ENCODE results near the gene SDCCAG8. TPM values are rescaled to one million over a fixed set of nuclear protein-coding genes. Genes with fewer than 3 reads are reported as not detected.

SDCCAG8 gene
- total RNA-seq, 2 donors from 2014 or later, result 29.0 to 34.5 TPM

DNA sequence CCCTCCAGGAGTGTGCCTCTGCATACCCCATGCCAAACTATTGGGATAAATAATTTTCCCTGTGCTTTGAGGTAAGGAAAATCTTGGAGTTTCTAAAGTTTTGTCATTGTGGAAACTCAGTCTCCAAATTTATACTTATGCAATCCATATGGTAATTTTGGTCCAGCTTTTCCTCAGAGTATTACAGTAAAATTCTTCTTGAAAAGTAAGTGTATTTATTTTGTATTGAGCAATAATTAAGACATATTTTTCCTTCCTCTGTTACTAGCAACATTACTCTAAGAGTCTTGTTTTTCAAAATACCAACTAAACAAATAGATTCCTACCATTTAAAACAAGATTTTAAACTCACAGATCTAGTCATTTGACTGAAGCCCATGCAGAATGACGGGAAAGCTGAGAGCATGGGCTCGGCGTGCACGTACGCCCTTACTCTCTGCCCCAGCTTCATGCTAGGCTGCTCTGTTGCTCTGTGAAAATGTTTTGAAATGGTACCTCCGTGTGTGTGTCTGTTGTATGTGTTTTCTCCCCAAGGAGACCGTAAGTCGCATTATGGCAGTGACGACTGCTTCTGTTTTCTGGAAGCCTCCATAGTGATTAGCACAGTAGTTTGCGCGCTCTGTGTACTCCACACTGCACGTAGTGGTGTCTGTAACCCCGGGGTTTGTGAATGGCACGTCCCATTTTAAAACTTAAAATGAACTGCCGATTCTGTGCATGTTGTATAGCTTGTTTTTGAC lies 165.3 kb downstream of the SDCCAG8 start:
- Histone ChIP-seq H3K27me3 (no peaks in the 10 kb centered on the region), H3K36me3 (peaks cover 6% of the 10 kb centered on the region), H3K4me1 (no peaks in the 10 kb centered on the region), H3K9me3 (no peaks in the 10 kb centered on the region), H3K27ac (no peak overlapping the region), H3K4me3 (no peak overlapping the region)
- TF ChIP-seq, protein P1, sequence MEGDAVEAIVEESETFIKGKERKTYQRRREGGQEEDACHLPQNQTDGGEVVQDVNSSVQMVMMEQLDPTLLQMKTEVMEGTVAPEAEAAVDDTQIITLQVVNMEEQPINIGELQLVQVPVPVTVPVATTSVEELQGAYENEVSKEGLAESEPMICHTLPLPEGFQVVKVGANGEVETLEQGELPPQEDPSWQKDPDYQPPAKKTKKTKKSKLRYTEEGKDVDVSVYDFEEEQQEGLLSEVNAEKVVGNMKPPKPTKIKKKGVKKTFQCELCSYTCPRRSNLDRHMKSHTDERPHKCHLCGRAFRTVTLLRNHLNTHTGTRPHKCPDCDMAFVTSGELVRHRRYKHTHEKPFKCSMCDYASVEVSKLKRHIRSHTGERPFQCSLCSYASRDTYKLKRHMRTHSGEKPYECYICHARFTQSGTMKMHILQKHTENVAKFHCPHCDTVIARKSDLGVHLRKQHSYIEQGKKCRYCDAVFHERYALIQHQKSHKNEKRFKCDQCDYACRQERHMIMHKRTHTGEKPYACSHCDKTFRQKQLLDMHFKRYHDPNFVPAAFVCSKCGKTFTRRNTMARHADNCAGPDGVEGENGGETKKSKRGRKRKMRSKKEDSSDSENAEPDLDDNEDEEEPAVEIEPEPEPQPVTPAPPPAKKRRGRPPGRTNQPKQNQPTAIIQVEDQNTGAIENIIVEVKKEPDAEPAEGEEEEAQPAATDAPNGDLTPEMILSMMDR (IDR thresholded peaks at IDR 0.05), result no peak
- no peak for DNase-seq (ENCODE audit: low spot score)

DNA sequence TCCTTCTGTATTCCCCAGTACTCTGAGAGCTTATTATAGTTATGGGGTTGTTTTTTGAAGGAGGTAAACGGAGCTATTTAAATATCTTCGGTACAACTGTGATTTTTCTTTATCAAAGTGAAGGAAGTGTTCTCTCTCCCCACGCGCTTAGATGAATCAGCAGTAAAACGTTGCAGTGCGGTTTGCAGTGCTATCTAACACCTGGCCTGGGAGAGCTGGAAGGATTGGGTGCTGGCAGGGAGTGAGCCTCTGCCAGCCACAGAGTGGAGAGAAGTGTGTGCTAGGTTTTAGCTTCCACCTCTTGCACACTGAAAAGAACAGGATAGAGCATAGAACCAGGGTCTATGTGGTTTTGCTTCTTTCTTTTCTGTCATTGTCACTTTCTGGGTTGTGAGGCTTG lies 165.9 kb downstream of the SDCCAG8 start:
- Histone ChIP-seq H3K27me3 (no peaks in the 10 kb centered on the region), H3K4me1 (no peaks in the 10 kb centered on the region), H3K27ac (no peak overlapping the region), H3K36me3 (peaks cover 4% of the 10 kb centered on the region), H3K4me3 (no peak overlapping the region), H3K9me3 (no peaks in the 10 kb centered on the region)
- DNase-seq (ENCODE audit: low spot score), result no peak
- TF ChIP-seq, protein P1 (IDR thresholded peaks at IDR 0.05), result no peak

DNA sequence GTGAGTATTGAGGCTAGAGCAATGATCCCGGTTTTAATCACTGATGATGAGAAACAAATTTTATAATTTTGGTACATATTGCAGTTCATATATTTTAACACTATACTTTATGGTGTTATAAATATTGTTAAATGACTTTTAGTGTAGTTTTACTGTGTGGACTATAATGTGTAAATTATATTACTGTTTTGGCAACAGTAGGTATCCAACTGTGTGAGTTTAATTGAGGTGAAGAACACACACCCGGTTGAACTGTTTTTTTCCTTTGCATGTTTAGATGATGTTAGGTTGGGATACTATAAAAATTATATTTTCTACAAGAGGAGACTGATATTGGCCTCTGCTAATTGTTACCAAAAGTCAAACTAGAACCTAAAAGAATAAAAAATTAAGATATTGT lies 166.5 kb downstream of the SDCCAG8 start:
- H3K27ac ChIP-seq, result no peak overlapping the region
- TF ChIP-seq, protein P1 (IDR thresholded peaks at IDR 0.05), result no peak
- no peaks in the 10 kb centered on the region for H3K9me3 ChIP-seq
- H3K4me1 ChIP-seq, result no peaks in the 10 kb centered on the region
- DNase-seq (ENCODE audit: low spot score), result no peak
- peaks cover 7% of the 10 kb centered on the region for H3K36me3 ChIP-seq
- no peak overlapping the region for H3K4me3 ChIP-seq
- no peaks in the 10 kb centered on the region for H3K27me3 ChIP-seq

DNA sequence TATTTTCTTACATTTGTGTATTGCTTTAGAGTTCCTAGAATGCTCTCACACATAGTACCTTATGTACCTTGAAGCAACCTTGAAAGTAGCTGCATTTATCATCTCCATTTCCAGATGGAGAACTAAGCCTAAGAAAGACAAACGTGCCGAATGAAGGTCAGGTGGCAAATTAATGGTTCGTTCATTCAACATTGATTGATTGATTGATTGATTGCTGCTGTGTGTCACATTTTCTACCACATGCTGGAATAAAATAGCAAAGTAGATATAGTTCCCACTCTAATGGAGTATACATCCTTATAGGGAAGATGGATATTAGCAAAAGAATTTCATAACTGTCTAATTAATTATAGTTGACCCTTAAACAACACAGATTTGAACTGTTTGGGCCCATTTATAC lies 172.2 kb downstream of the SDCCAG8 start:
- H3K27me3 ChIP-seq, result no peaks in the 10 kb centered on the region
- no peaks in the 10 kb centered on the region for H3K4me1 ChIP-seq
- no peak for DNase-seq (ENCODE audit: low spot score)
- TF ChIP-seq, protein P1 (IDR thresholded peaks at IDR 0.05), result no peak
- no peak overlapping the region for H3K4me3 ChIP-seq
- peaks cover 7% of the 10 kb centered on the region for H3K36me3 ChIP-seq
- H3K27ac ChIP-seq, result no peak overlapping the region
- no peaks in the 10 kb centered on the region for H3K9me3 ChIP-seq

DNA sequence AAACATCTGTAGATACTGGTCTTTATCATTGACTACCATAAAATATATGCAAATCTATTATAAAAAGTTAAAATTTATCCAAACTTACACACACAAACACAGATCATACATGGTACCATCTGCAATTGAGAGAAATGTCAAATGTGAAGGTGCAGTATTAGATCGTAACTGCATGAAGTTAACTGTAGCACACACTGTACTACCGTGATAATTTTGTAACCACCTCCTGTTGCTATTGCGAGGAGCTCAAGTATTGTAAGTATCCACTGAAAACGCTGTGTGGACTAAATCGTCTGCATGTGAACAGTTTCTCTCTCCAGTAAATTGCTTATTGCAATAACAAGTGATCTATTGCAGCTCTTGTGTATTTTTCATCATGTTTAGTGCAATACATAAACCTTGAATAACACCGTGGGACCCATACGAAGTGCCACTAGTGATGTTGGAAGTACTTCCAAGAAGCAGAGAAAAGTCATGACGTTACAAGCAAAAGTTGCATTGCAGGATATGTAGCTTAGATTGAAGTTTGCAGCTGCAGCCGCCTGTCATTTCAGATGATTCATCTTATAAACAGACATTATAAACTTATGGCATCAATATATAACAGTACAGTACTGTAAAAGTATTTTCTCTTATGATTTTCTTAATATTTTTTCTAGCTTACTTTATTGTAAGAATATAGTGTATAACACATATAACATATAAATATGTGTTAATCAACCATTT lies 172.9 kb downstream of the SDCCAG8 start:
- Histone ChIP-seq H3K36me3 (peaks cover 7% of the 10 kb centered on the region), H3K27ac (no peak overlapping the region)

More for the DNA sequence above, 172.9 kb downstream of the SDCCAG8 start:
- no peak for DNase-seq (ENCODE audit: low spot score)
- Histone ChIP-seq H3K4me3 (no peak overlapping the region), H3K4me1 (no peaks in the 10 kb centered on the region), H3K9me3 (no peaks in the 10 kb centered on the region), H3K27me3 (no peaks in the 10 kb centered on the region)
- TF ChIP-seq, protein P1 (IDR thresholded peaks at IDR 0.05), result no peak
